IMR-90 (cell line): ENCODE results near the gene NBEA. TPM values are rescaled to one million over a fixed set of nuclear protein-coding genes. Genes with fewer than 3 reads are reported as not detected.

Source experiments
- ATAC-seq: fragments of 200-7000 bp; cut with Tn5 transposase; 2 replicates; pipeline ENCODE4 v1.9.1; 2020; ENCODE audit warnings: low read depth, mild to moderate bottlenecking, moderate library complexity
- BruUV-seq: library from RNA; stranded (reverse); fragments of 400-500 nt; replicated peaks from 2 replicates; lab custom pipeline; 2021; lab: Mats Ljungman, UMichigan
- CTCF ChIA-PET: fragments of 300-600 bp; formaldehyde crosslinking; extraction: SDS; loops from one replicate; lab custom pipeline; 2021; ENCODE audit warnings: antibody characterized with exemption; lab: Yijun Ruan, JAX
- POLR2A ChIA-PET: fragments of 300-600 bp; sonication (Branson Sonifier 250); formaldehyde crosslinking; loops from one replicate; lab custom pipeline; 2022; ENCODE audit warnings: antibody characterized with exemption; ENCODE audit not compliant: unreplicated experiment; lab: Charles Lee
- DNase-seq: peaks from one replicate; pipeline ENCODE4 v3.0.0; 2013
- H2AFZ ChIP-seq: replicated peaks from 2 replicates; pipeline ENCODE3; 2013; ENCODE audit warnings: low read length, mild to moderate bottlenecking; ENCODE audit not compliant: poor library complexity
- H2AK5ac ChIP-seq: 2 replicates; pipeline ENCODE4 v1.6.1; 2013; ENCODE audit warnings: low read depth, low read length, inconsistent platforms
- H2AK9ac ChIP-seq: replicated peaks from 2 replicates; pipeline ENCODE3; 2013; ENCODE audit warnings: mild to moderate bottlenecking, low read depth, low read length, moderate library complexity; ENCODE audit not compliant: poor library complexity
- H2BK120ac ChIP-seq: 2 replicates; pipeline ENCODE4 v1.6.1; 2013; ENCODE audit warnings: low read depth, low read length, inconsistent platforms
- H2BK15ac ChIP-seq: 3 replicates; pipeline ENCODE4 v1.6.1; 2013; ENCODE audit warnings: low read depth, low read length, inconsistent platforms
- H2BK20ac ChIP-seq: 2 replicates; pipeline ENCODE4 v1.6.1; 2013; ENCODE audit warnings: low read depth, mild to moderate bottlenecking, inconsistent platforms, low read length, moderate library complexity
- H2BK5ac ChIP-seq: 2 replicates; pipeline ENCODE4 v1.6.1; 2013; ENCODE audit warnings: mild to moderate bottlenecking, low read depth, low read length, inconsistent platforms; ENCODE audit not compliant: poor library complexity, severe bottlenecking
- H3K14ac ChIP-seq: replicated peaks from 2 replicates; pipeline ENCODE4 v1.6.1; 2013; ENCODE audit warnings: low read depth, low read length, inconsistent platforms
- H3K18ac ChIP-seq: 2 replicates; pipeline ENCODE4 v1.6.1; 2013; ENCODE audit warnings: low read depth, low read length, control low read depth
- H3K23ac ChIP-seq: 2 replicates; pipeline ENCODE4 v1.6.1; 2013; ENCODE audit warnings: low read depth, low read length, inconsistent platforms
- H3K27ac ChIP-seq: 2 replicates; pipeline ENCODE4 v1.5.1; 2013; ENCODE audit warnings: mild to moderate bottlenecking, control low read depth, low read length; ENCODE audit not compliant: insufficient read depth
- H3K27me3 ChIP-seq: 2 replicates; pipeline ENCODE4 v1.6.1; 2013; ENCODE audit warnings: low read length; ENCODE audit not compliant: control insufficient read depth, insufficient read depth
- H3K36me3 ChIP-seq: 2 replicates; pipeline ENCODE4 v1.6.1; 2013; ENCODE audit warnings: low read length, mixed read lengths; ENCODE audit not compliant: control insufficient read depth, insufficient read depth
- H3K4ac ChIP-seq: 2 replicates; pipeline ENCODE4 v1.6.1; 2013; ENCODE audit warnings: low read depth, low read length, inconsistent platforms
- H3K4me1 ChIP-seq: 2 replicates; pipeline ENCODE4 v1.6.1; 2013; ENCODE audit warnings: low read length, mixed read lengths; ENCODE audit not compliant: control insufficient read depth, insufficient read depth
- H3K4me2 ChIP-seq: 2 replicates; pipeline ENCODE4 v1.6.1; 2013; ENCODE audit warnings: low read depth, mild to moderate bottlenecking, control low read depth, low read length, moderate library complexity
- H3K4me3 ChIP-seq: 2 replicates; pipeline ENCODE4 v1.5.1; 2013; ENCODE audit warnings: low read depth, mild to moderate bottlenecking, control low read depth, low read length, moderate library complexity; ENCODE audit not compliant: insufficient read depth
- H3K56ac ChIP-seq: 2 replicates; pipeline ENCODE4 v1.6.1; 2013; ENCODE audit warnings: low read length, inconsistent platforms; ENCODE audit not compliant: insufficient read depth; ENCODE audit errors: extremely low read depth
- H3K79me1 ChIP-seq, 2 experiments: 2 replicates each; pipeline ENCODE4 v1.6.1; 2013; ENCODE audit warnings: low read length in 2 of 2, inconsistent platforms in 1 of 2, low read depth in 1 of 2
- H3K9ac ChIP-seq: 2 replicates; pipeline ENCODE4 v1.6.1; 2013; ENCODE audit warnings: low read depth, low read length, control low read depth
- H3K9me1 ChIP-seq: 2 replicates; pipeline ENCODE4 v1.6.1; 2013; ENCODE audit warnings: low read length, inconsistent platforms; ENCODE audit not compliant: insufficient read depth
- H3K9me3 ChIP-seq: 2 replicates; pipeline ENCODE4 v1.6.1; 2013; ENCODE audit warnings: low read length; ENCODE audit not compliant: control insufficient read depth, insufficient read depth
- H4K20me1 ChIP-seq: 2 replicates; pipeline ENCODE4 v1.6.1; 2013; ENCODE audit warnings: low read length, inconsistent platforms; ENCODE audit not compliant: insufficient read depth
- H4K5ac ChIP-seq: 2 replicates; pipeline ENCODE4 v1.6.1; 2013; ENCODE audit warnings: mild to moderate bottlenecking, low read depth, low read length, control low read depth
- H4K8ac ChIP-seq, 2 experiments: 2 replicates each; pipeline ENCODE4 v1.6.1; 2013; ENCODE audit warnings: low read depth in 2 of 2, low read length in 2 of 2, control low read depth in 1 of 2, inconsistent platforms in 1 of 2
- H4K91ac ChIP-seq: 2 replicates; pipeline ENCODE4 v1.6.1; 2013; ENCODE audit warnings: low read depth, low read length, inconsistent platforms; ENCODE audit not compliant: insufficient read depth
- BHLHE40 ChIP-seq: fragments of 150-350 bp; IDR thresholded peaks from 2 replicates; pipeline ENCODE4 v1.6.1; 2016; ENCODE audit warnings: mild to moderate bottlenecking, low read depth, low read length
- CEBPB ChIP-seq: IDR thresholded peaks from 2 replicates; pipeline ENCODE4 v1.6.1; 2012; ENCODE audit warnings: low read depth, low read length, improper control_type of control experiment
- CHD1 ChIP-seq: IDR thresholded peaks from 2 replicates; pipeline ENCODE4 v1.6.1; 2012; ENCODE audit warnings: low read depth, low read length, improper control_type of control experiment
- CTCF ChIP-seq: conservative IDR thresholded peaks from 2 replicates; pipeline ENCODE4 v1.5.1; 2012; ENCODE audit warnings: mild to moderate bottlenecking, low read depth, low read length, improper control_type of control experiment
- FOS ChIP-seq: fragments of 150-350 bp; IDR thresholded peaks from 2 replicates; pipeline ENCODE4 v1.6.1; 2016; ENCODE audit warnings: low read depth, low read length
- MAFK ChIP-seq: IDR thresholded peaks from 2 replicates; pipeline ENCODE4 v1.6.1; 2012; ENCODE audit warnings: low read depth, low read length, improper control_type of control experiment
- MAZ ChIP-seq: IDR thresholded peaks from 2 replicates; pipeline ENCODE4 v1.6.1; 2012; ENCODE audit warnings: low read depth, mild to moderate bottlenecking, low read length, improper control_type of control experiment, moderate library complexity, borderline replicate concordance
- MXI1 ChIP-seq: IDR thresholded peaks from 2 replicates; pipeline ENCODE4 v1.6.1; 2012; ENCODE audit warnings: low read depth, mild to moderate bottlenecking, low read length, moderate library complexity, borderline replicate concordance
- NFE2L2 ChIP-seq: fragments of 150-350 bp; IDR thresholded peaks from 2 replicates; pipeline ENCODE4 v1.6.1; 2016; ENCODE audit warnings: low read depth, mild to moderate bottlenecking, low read length
- POLR2A ChIP-seq: IDR thresholded peaks from 2 replicates; pipeline ENCODE4 v1.6.1; 2012; ENCODE audit warnings: mild to moderate bottlenecking, low read depth, low read length
- RAD21 ChIP-seq: IDR thresholded peaks from 2 replicates; pipeline ENCODE4 v1.6.1; 2012; ENCODE audit warnings: low read length, improper control_type of control experiment
- RCOR1 ChIP-seq: IDR thresholded peaks from 2 replicates; pipeline ENCODE4 v1.6.1; 2012; ENCODE audit warnings: mild to moderate bottlenecking, low read length, improper control_type of control experiment; ENCODE audit not compliant: insufficient replicate concordance
- RFX5 ChIP-seq: IDR thresholded peaks from 2 replicates; pipeline ENCODE4 v1.8.0; 2012; ENCODE audit warnings: low read depth, mild to moderate bottlenecking, low read length, moderate library complexity
- SMC3 ChIP-seq: fragments of 150-350 bp; IDR thresholded peaks from 2 replicates; pipeline ENCODE4 v1.6.1; 2016; ENCODE audit warnings: low read depth, mild to moderate bottlenecking, antibody characterized with exemption, low read length, moderate library complexity
- WGBS, 2 experiments: methylation state at CpG; one replicate each; pipeline versions ENCODE4 v1.1.5 to v1.1.7; 2013; ENCODE audit warnings: missing lambda C conversion rate in 2 of 2; ENCODE audit not compliant: insufficient read length in 1 of 2; ENCODE audit errors: extremely low coverage in 2 of 2; 5-methylcytosine and 5-hydroxymethylcytosine counted together
- dilution Hi-C: fragments of 300-500 bp; cut with HindIII; formaldehyde crosslinking; loops from one replicate; pipeline ENCODE4 v1.14.3; 2018; ENCODE audit warnings: low sequenced_read_pairs; ENCODE audit not compliant: unreplicated experiment
- in situ Hi-C: fragments of 300-500 bp; cut with MboI; formaldehyde crosslinking; loops from 3 replicates; pipeline ENCODE4 v1.14.3; 2019; ENCODE audit warnings: low sequenced_read_pairs, inconsistent platforms, mixed read lengths
- intact Hi-C: fragments of 100-400 bp; cut with micrococcal nuclease; formaldehyde crosslinking; loops from 2 replicates; pipeline ENCODE4 v1.10.0; 2022
- polyA plus RNA-seq, 3 experiments: library from polyadenylated mRNA; depleted of rRNA; stranded (reverse); fragments of >200 nt; gene quantifications; 2 replicates each; pipeline ENCODE4 v1.2.3, GENCODE V29; 2012; ENCODE audit warnings: low replicate concordance in 1 of 3
- total RNA-seq: library from RNA; depleted of rRNA; stranded (reverse); fragments of >200 nt; gene quantifications from 2 replicates; pipeline ENCODE4 v1.2.3, GENCODE V29; 2012
- TF ChIP-seq, protein P1 (sequence below): fragments of 150-350 bp; IDR thresholded peaks from 2 replicates; pipeline ENCODE4 v1.6.1; 2017; ENCODE audit warnings: mild to moderate bottlenecking, antibody characterized with exemption, low read length, low read depth
- TF ChIP-seq, protein P2 (sequence below): fragments of 150-350 bp; IDR thresholded peaks from 2 replicates; pipeline ENCODE4 v1.6.1; 2016; ENCODE audit warnings: low read depth, mild to moderate bottlenecking, low read length, moderate library complexity, borderline replicate concordance

NBEA gene
- total and polyA plus RNA-seq, 2 of the 4 experiments (the other 2 are of a cell fraction) = 0.82 to 2.2 TPM

DNA sequence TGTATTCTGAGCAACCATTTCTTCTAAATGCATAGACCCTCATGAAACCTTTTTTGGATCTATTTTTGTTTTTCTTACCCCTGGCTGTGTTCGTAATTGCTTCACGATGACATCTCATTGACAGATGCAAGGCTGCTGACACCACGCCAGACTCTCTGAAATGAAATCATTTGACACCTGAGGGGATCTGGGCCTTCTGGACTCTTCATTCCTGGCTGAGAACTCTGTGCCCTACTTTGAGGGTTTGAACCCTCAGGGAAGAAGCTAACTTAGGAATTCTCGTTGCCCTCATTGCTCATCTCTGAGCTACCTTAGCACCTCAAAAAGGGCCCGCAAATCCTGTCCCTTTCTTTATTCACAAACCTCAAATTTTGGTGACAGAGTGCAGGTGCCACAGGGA, 40.5 kb upstream of the NBEA start:
- DNase-seq = no peak
- H2BK5ac ChIP-seq = no peak overlapping the region
- H3K4me3 ChIP-seq = no peak overlapping the region
- H3K23ac ChIP-seq = no peak overlapping the region
- H3K14ac ChIP-seq = no peak overlapping the region
- no peak overlapping the region for H2BK20ac ChIP-seq
- H4K91ac ChIP-seq = no peak overlapping the region
- H2BK15ac ChIP-seq = no peak overlapping the region
- H4K5ac ChIP-seq = no peak overlapping the region
- no peaks in the 10 kb centered on the region for H3K79me1 ChIP-seq
- CTCF ChIA-PET = no interaction called here
- no peak overlapping the region for H3K27ac ChIP-seq
- no peaks in the 10 kb centered on the region for H3K36me3 ChIP-seq
- H2AFZ ChIP-seq = no peak overlapping the region
- no peak overlapping the region for H3K4me2 ChIP-seq
- dilution Hi-C loops (no loop called here), in situ Hi-C loops (no loop called here), intact Hi-C loops (no loop called here)
- H3K27me3 ChIP-seq = no peaks in the 10 kb centered on the region
- no peak overlapping the region for H3K18ac ChIP-seq
- H2BK120ac ChIP-seq = no peak overlapping the region
- WGBS, 2 experiments = 20% methylated on average over 3 of the region's 5 CpGs; no CpG with 5 or more reads in 1 of the 2 experiments
- POLR2A ChIA-PET = no interaction called here
- no peak overlapping the region for H3K56ac ChIP-seq
- H3K9me1 ChIP-seq = no peaks in the 10 kb centered on the region
- ATAC-seq = no peak
- no TSS peak for BruUV-seq
- no peak overlapping the region for H2AK5ac ChIP-seq
- H3K4ac ChIP-seq = no peak overlapping the region
- no peak overlapping the region for H4K8ac ChIP-seq
- TF ChIP-seq SMC3 (no peak), CHD1 (no peak), RAD21 (no peak), CEBPB (no peak), CTCF (no peak), NFE2L2 (no peak), BHLHE40 (no peak), MAZ (no peak), POLR2A (no peak), RCOR1 (no peak), MAFK (no peak), RFX5 (no peak), MXI1 (no peak), FOS (no peak)
- TF ChIP-seq, protein P1, sequence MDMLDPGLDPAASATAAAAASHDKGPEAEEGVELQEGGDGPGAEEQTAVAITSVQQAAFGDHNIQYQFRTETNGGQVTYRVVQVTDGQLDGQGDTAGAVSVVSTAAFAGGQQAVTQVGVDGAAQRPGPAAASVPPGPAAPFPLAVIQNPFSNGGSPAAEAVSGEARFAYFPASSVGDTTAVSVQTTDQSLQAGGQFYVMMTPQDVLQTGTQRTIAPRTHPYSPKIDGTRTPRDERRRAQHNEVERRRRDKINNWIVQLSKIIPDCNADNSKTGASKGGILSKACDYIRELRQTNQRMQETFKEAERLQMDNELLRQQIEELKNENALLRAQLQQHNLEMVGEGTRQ = no peak
- TF ChIP-seq, protein P2, sequence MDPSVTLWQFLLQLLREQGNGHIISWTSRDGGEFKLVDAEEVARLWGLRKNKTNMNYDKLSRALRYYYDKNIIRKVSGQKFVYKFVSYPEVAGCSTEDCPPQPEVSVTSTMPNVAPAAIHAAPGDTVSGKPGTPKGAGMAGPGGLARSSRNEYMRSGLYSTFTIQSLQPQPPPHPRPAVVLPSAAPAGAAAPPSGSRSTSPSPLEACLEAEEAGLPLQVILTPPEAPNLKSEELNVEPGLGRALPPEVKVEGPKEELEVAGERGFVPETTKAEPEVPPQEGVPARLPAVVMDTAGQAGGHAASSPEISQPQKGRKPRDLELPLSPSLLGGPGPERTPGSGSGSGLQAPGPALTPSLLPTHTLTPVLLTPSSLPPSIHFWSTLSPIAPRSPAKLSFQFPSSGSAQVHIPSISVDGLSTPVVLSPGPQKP = no peak
- no peaks in the 10 kb centered on the region for H3K4me1 ChIP-seq
- no peaks in the 10 kb centered on the region for H3K9me3 ChIP-seq
- no peaks in the 10 kb centered on the region for H4K20me1 ChIP-seq
- H2AK9ac ChIP-seq = no peak overlapping the region
- H3K9ac ChIP-seq = no peak overlapping the region
